Measurements from ENCODE around the gene ALDH3A2.

GRCh38 chr17:19621697-19622096 lies 26.9 kb upstream of the ALDH3A2 start:
- no peak for TF ChIP-seq RXRA (IDR thresholded peaks at IDR 0.05)
- no peak for TF ChIP-seq GABPA (IDR thresholded peaks at IDR 0.05 in 1 of 2, conservative IDR thresholded peaks at IDR 0.05 in 1 of 2)
- no peak for TF ChIP-seq SP1 (IDR thresholded peaks at IDR 0.05)
- TF ChIP-seq CTCF (IDR thresholded peaks at IDR 0.05; ENCODE audit: low read depth, low read length, missing input control): no peak
- no peak for TF ChIP-seq ATF3 (IDR thresholded peaks at IDR 0.05)
- TF ChIP-seq REST (IDR thresholded peaks at IDR 0.05): no peak

Measured in liver (tissue), 3 donors.